Choroid plexus epithelial cell (primary cell): Measurements from ENCODE around the gene LRRC72.
"Not testable (repeated sequence)": the region's sequence is repeated elsewhere in the genome, so short reads cannot be mapped to it uniquely, and the experiment has no call there.

Experiments
- DNase-seq: peaks from one replicate; pipeline ENCODE4 v3.0.0-alpha.2; 2010; ENCODE audit warnings: low read depth
- H3K4me3 ChIP-seq: 2 replicates; pipeline ENCODE4 v1.5.1; 2011; ENCODE audit warnings: low read depth, mild to moderate bottlenecking, control low read depth, low read length, moderate library complexity
- CTCF ChIP-seq: conservative IDR thresholded peaks from 2 replicates; pipeline ENCODE4 v1.5.1; 2011; ENCODE audit warnings: low read depth, mild to moderate bottlenecking, control low read depth, inconsistent platforms, low read length, moderate library complexity

LRRC72 gene

GRCh38 chr7:16528520-16528919 is 1.9 kb downstream of the LRRC72 start:
- peak; percentile 14 for DNase-seq
- TF ChIP-seq CTCF = no peak
- no peak overlapping the region for H3K4me3 ChIP-seq

GRCh38 chr7:16529697-16530096 is 3.1 kb downstream of the LRRC72 start:
- DNase-seq = no peak
- no peak overlapping the region for H3K4me3 ChIP-seq
- TF ChIP-seq CTCF = no peak

GRCh38 chr7:16531707-16532106 is 5.1 kb downstream of the LRRC72 start:
- DNase-seq = no peak
- H3K4me3 ChIP-seq = no peak overlapping the region
- no peak for TF ChIP-seq CTCF

GRCh38 chr7:16532272-16532671 is 5.6 kb downstream of the LRRC72 start:
- H3K4me3 ChIP-seq = no peak overlapping the region
- TF ChIP-seq CTCF = no peak
- DNase-seq = no peak

GRCh38 chr7:16535500-16535899 is 8.9 kb downstream of the LRRC72 start:
- no peak for TF ChIP-seq CTCF
- H3K4me3 ChIP-seq = no peak overlapping the region

GRCh38 chr7:16540559-16540958 is 13.9 kb downstream of the LRRC72 start:
- DNase-seq, H3K4me3 ChIP-seq: not testable (repeated sequence)

More at GRCh38 chr7:16535500-16535899, 8.9 kb downstream of the LRRC72 start:
- no peak for DNase-seq

- no peak for TF ChIP-seq CTCF
- no peak for DNase-seq
- H3K4me3 ChIP-seq = no peak overlapping the region
Observed at GRCh38 chr7:16542401-16542800, 15.8 kb downstream of the LRRC72 start.

GRCh38 chr7:16543456-16543855 is 16.8 kb downstream of the LRRC72 start:
- DNase-seq = no peak
- no peak for TF ChIP-seq CTCF
- no peak overlapping the region for H3K4me3 ChIP-seq
